Transverse colon (tissue), 4 donors: ENCODE measurements around the gene SCN1A.

ENCODE experiments used
- POLR2A ChIP-seq: fragments of 450-650 bp; IDR thresholded peaks from one replicate; pipeline ENCODE4 v1.6.1; 2016; ENCODE audit warnings: antibody characterized with exemption, mild to moderate bottlenecking, moderate library complexity
- POLR2AphosphoS5 ChIP-seq, 3 donors: sonication (generic); formaldehyde crosslinking; IDR thresholded peaks; one replicate each; pipeline ENCODE4 v1.6.1; 2016; ENCODE audit warnings: antibody characterized with exemption in 3 of 3
- TF ChIP-seq, protein P1 (sequence below), 5 experiments: fragments of 200-600 bp in 3 of 5; fragments of 450-650 bp in 2 of 5; sonication (generic) in 3 of 5; IDR thresholded peaks; 1 replicate in 2 of 5; 2 replicates in 3 of 5; pipeline ENCODE4 v1.5.1; 2016 to 2017; ENCODE audit warnings: antibody characterized with exemption in 5 of 5, inconsistent platforms in 3 of 5, mild to moderate bottlenecking in 2 of 5, moderate library complexity in 1 of 5

DNA sequence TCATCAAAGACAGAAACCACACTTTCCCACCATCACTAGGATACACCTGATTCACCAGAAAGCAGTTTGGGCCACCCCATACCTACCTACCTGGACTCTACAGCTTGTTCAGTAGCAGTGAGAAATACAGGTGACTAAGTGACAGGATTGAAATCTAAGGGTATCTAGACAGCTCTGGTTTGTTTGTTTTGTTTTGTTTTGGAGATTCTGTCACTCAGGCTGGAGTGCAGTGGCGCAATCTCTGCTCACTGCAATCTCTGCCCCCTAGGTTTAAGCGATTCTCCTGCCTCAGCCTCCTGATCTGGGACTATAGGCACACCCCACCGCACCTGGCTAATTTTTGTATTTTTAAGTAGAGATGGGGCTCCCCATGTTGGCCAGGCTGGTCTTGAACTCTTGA lies 177.4 kb downstream of the SCN1A start:
- TF ChIP-seq POLR2AphosphoS5 (IDR thresholded peaks at IDR 0.05) = no peak
- TF ChIP-seq, protein P1, sequence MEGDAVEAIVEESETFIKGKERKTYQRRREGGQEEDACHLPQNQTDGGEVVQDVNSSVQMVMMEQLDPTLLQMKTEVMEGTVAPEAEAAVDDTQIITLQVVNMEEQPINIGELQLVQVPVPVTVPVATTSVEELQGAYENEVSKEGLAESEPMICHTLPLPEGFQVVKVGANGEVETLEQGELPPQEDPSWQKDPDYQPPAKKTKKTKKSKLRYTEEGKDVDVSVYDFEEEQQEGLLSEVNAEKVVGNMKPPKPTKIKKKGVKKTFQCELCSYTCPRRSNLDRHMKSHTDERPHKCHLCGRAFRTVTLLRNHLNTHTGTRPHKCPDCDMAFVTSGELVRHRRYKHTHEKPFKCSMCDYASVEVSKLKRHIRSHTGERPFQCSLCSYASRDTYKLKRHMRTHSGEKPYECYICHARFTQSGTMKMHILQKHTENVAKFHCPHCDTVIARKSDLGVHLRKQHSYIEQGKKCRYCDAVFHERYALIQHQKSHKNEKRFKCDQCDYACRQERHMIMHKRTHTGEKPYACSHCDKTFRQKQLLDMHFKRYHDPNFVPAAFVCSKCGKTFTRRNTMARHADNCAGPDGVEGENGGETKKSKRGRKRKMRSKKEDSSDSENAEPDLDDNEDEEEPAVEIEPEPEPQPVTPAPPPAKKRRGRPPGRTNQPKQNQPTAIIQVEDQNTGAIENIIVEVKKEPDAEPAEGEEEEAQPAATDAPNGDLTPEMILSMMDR (IDR thresholded peaks at IDR 0.05) = no peak
- TF ChIP-seq POLR2A = no peak
